Motor neuron (in vitro differentiated cells): ENCODE data around the gene UBAC2. TPM values are rescaled to one million over a fixed set of nuclear protein-coding genes. Genes with fewer than 3 reads are reported as not detected.
A peak's percentile ranks its signal among the peaks of the same experiment; 100 is the strongest.
"Not testable (repeated sequence)": the region's sequence is repeated elsewhere in the genome, so short reads cannot be mapped to it uniquely, and the experiment has no call there.

Experiments
- ATAC-seq, 8 experiments: fragments of 200-7000 bp; cut with Tn5 transposase; replicated peaks in 6 of 8; 2 replicates each; pipeline ENCODE4 v1.8.0; 2021; ENCODE audit warnings: mild to moderate bottlenecking in 8 of 8, moderate library complexity in 8 of 8
- H3K27ac ChIP-seq, 2 donors: fragments of 250-450 bp; sonication (Bioruptor Pico); 2 replicates each; pipeline ENCODE4 v1.9.0; 2021; ENCODE audit warnings: antibody characterized with exemption in 2 of 2, mild to moderate bottlenecking in 2 of 2, moderate library complexity in 1 of 2
- H3K4me1 ChIP-seq, 2 donors: fragments of 250-450 bp; sonication (Bioruptor Pico); replicated peaks in 1 of 2; 2 replicates each; pipeline ENCODE4 v1.6.1; 2021; ENCODE audit warnings: antibody characterized with exemption in 2 of 2, mild to moderate bottlenecking in 2 of 2, moderate library complexity in 1 of 2
- H3K4me3 ChIP-seq, 5 donors: fragments of 250-450 bp; sonication (Bioruptor Pico); 2 replicates each; pipeline ENCODE4 v1.9.0; 2021; ENCODE audit warnings: antibody characterized with exemption in 5 of 5, mild to moderate bottlenecking in 5 of 5, moderate library complexity in 4 of 5
- WGBS, 10 experiments: fragments of 450-650 bp; shearing (Covaris generic); methylation state at CpG; one replicate each; pipeline ENCODE4 v1.0.0; 2022; 5-methylcytosine and 5-hydroxymethylcytosine counted together
- in situ Hi-C, 9 experiments: fragments of 400-800 bp; cut with MboI; loops; one replicate each; pipeline ENCODE4 v1.15.0; 2021; ENCODE audit warnings: low sequenced_read_pairs in 9 of 9, low pct_unique_long_range_greater_than_20kb in 2 of 9; ENCODE audit not compliant: unreplicated experiment in 9 of 9
- total RNA-seq, 8 experiments: library from RNA; unstranded; fragments of 300-600 nt; gene quantifications; 2 replicates each; pipeline versions ENCODE4 v1.2.3 to v1.2.4, GENCODE V29; 2022

UBAC2 gene
- total RNA-seq, 8 experiments from 2014 or later, result 28.5 to 47.7 (median 34.9) TPM

- ATAC-seq, result peak in 1 of 8 experiments; percentile 20
- in situ Hi-C loops, result no loop called here
Observed at GRCh38 chr13:99386911-99387788, 186.5 kb downstream of the UBAC2 start.

GRCh38 chr13:99388334-99388923 lies 187.8 kb downstream of the UBAC2 start:
- 82 to 100% (median 95%) methylated on average over 2 to 8 of the region's 14 CpGs; no CpG with 5 or more reads in 1 of the 10 experiments for WGBS, 10 experiments
- no peak for ATAC-seq
- in situ Hi-C loops, result no loop called here
- Histone ChIP-seq H3K4me1 (no peaks in the 10 kb centered on the region), H3K4me3 (no peak overlapping the region), H3K27ac (no peak overlapping the region)

More at GRCh38 chr13:99386911-99387788, 186.5 kb downstream of the UBAC2 start:
- H3K4me3 ChIP-seq, result no peak overlapping the region
- WGBS, 10 experiments, result 43 to 93% (median 72%) methylated on average over 1 to 8 of the region's 12 CpGs; no CpG with 5 or more reads in 2 of the 10 experiments
- H3K4me1 ChIP-seq, result no peaks in the 10 kb centered on the region
- H3K27ac ChIP-seq, result no peak overlapping the region

- WGBS, 10 experiments, result 72 to 100% (median 94%) methylated on average over 1 to 4 of the region's 6 CpGs; no CpG with 5 or more reads in 1 of the 10 experiments
- H3K4me3 ChIP-seq, H3K4me1 ChIP-seq, in situ Hi-C loops, H3K27ac ChIP-seq, ATAC-seq: not testable (repeated sequence)
Observed at GRCh38 chr13:99389094-99389493, 188.4 kb downstream of the UBAC2 start.

- in situ Hi-C loops, result no loop called here
- Histone ChIP-seq H3K4me3 (no peak overlapping the region), H3K4me1 (no peaks in the 10 kb centered on the region), H3K27ac (no peak overlapping the region)
- ATAC-seq, result no peak
- 79 to 100% (median 100%) methylated on average over 1 to 9 of the region's 19 CpGs; no CpG with 5 or more reads in 3 of the 10 experiments for WGBS, 10 experiments
Observed at GRCh38 chr13:99389520-99390304, 189.1 kb downstream of the UBAC2 start.

- Histone ChIP-seq H3K4me3 (no peak overlapping the region), H3K4me1 (no peaks in the 10 kb centered on the region), H3K27ac (no peak overlapping the region)
- 61 to 100% (median 97%) methylated on average over 1 to 8 of the region's 13 CpGs; no CpG with 5 or more reads in 4 of the 10 experiments for WGBS, 10 experiments
- ATAC-seq, result no peak
- in situ Hi-C loops, result no loop called here
Observed at GRCh38 chr13:99390601-99391000, 189.9 kb downstream of the UBAC2 start.

- peak in 3 of 8 experiments; percentile 82 to 88 (median 88) for ATAC-seq
- no peak overlapping the region for H3K27ac ChIP-seq
- no peak overlapping the region for H3K4me3 ChIP-seq
- in situ Hi-C loops, result no loop called here
- no peaks in the 10 kb centered on the region for H3K4me1 ChIP-seq
- WGBS, 10 experiments, result 0 to 100% (median 71%) methylated on average over 1 to 7 of the region's 11 CpGs; no CpG with 5 or more reads in 3 of the 10 experiments
Observed at GRCh38 chr13:99391781-99392469, 191.3 kb downstream of the UBAC2 start.

- H3K27ac ChIP-seq, result no peak overlapping the region
- 58 to 100% (median 74%) methylated on average over 1 to 8 of the region's 13 CpGs; no CpG with 5 or more reads in 1 of the 10 experiments for WGBS, 10 experiments
- no peak overlapping the region for H3K4me3 ChIP-seq
- in situ Hi-C loops, result no loop called here
- H3K4me1 ChIP-seq, result no peaks in the 10 kb centered on the region
- ATAC-seq, result peak in 3 of 8 experiments; percentile 10 to 70 (median 20)
Observed at GRCh38 chr13:99392470-99393135, 191.9 kb downstream of the UBAC2 start.

GRCh38 chr13:99393391-99393790 lies 192.7 kb downstream of the UBAC2 start:
- in situ Hi-C loops, H3K4me3 ChIP-seq, ATAC-seq, H3K27ac ChIP-seq, H3K4me1 ChIP-seq: not testable (repeated sequence)
- WGBS, 10 experiments, result 73 to 100% (median 97%) methylated on average over 2 to 3 of the region's 7 CpGs; no CpG with 5 or more reads in 6 of the 10 experiments

GRCh38 chr13:99393791-99394735 lies 193.4 kb downstream of the UBAC2 start:
- whole genome bisulfite sequencing, 10 experiments, result 39 to 99% (median 80%) methylated on average over 2 to 11 of the region's 21 CpGs; no CpG with 5 or more reads in 2 of the 10 experiments
- no peak overlapping the region for H3K4me3 ChIP-seq
- no peak for ATAC-seq
- peaks cover 0 to 4% of the 10 kb centered on the region in 2 donors for H3K4me1 ChIP-seq
- no peak overlapping the region for H3K27ac ChIP-seq
- in situ Hi-C loops, result no loop called here

- ATAC-seq, result no peak
- in situ Hi-C loops, result no loop called here
- Histone ChIP-seq H3K27ac (no peak overlapping the region), H3K4me1 (peaks cover 0 to 4% of the 10 kb centered on the region in 2 donors), H3K4me3 (no peak overlapping the region)
- 50 to 100% (median 87%) methylated on average over 1 to 9 of the region's 11 CpGs; no CpG with 5 or more reads in 4 of the 10 experiments for WGBS, 10 experiments
Observed at GRCh38 chr13:99395436-99395835, 194.8 kb downstream of the UBAC2 start.

- Histone ChIP-seq H3K27ac (no peak overlapping the region), H3K4me3 (no peak overlapping the region), H3K4me1 (peaks cover 0 to 4% of the 10 kb centered on the region in 2 donors)
- ATAC-seq, result no peak
- 67 to 100% (median 89%) methylated on average over 1 to 3 of the region's 7 CpGs; no CpG with 5 or more reads in 5 of the 10 experiments for WGBS, 10 experiments
- in situ Hi-C loops, result no loop called here
Observed at GRCh38 chr13:99396446-99396845, 195.8 kb downstream of the UBAC2 start.
